Gastroesophageal sphincter (tissue), 3 donors: Measurements from ENCODE around the gene SP140.

ENCODE experiments used
- POLR2A ChIP-seq, 2 donors: fragments of 450-650 bp; IDR thresholded peaks; one replicate each; pipeline ENCODE4 v1.6.1; 2017; ENCODE audit warnings: antibody characterized with exemption in 2 of 2, mild to moderate bottlenecking in 2 of 2, moderate library complexity in 1 of 2
- TF ChIP-seq, protein P1 (sequence below), 4 experiments: fragments of 200-600 bp in 2 of 4; fragments of 450-650 bp in 2 of 4; sonication (generic) in 1 of 4; IDR thresholded peaks; one replicate each; pipeline ENCODE4 v1.5.1; 2017 to 2019; ENCODE audit warnings: antibody characterized with exemption in 4 of 4, mild to moderate bottlenecking in 2 of 4, moderate library complexity in 2 of 4

DNA sequence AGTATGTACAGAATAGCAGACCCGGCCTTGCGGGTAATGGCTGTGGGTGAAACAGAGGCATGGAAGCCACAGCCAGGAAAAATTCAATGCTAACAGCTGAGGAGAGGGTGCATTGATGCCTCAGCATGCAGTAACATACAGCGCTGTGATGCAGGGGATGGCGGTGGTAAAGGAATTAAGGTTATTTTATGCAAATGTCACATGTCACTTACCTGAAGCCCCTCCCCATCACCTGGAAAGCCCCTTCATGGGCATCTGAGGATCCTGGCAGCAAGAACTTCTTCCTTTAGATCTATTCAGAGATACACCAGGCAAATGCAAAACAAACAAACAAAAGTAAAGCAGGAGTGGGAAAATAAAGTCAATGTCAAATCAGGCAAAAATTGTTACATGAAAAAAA lies 4.0 kb upstream of the SP140 start:
- TF ChIP-seq, protein P1, sequence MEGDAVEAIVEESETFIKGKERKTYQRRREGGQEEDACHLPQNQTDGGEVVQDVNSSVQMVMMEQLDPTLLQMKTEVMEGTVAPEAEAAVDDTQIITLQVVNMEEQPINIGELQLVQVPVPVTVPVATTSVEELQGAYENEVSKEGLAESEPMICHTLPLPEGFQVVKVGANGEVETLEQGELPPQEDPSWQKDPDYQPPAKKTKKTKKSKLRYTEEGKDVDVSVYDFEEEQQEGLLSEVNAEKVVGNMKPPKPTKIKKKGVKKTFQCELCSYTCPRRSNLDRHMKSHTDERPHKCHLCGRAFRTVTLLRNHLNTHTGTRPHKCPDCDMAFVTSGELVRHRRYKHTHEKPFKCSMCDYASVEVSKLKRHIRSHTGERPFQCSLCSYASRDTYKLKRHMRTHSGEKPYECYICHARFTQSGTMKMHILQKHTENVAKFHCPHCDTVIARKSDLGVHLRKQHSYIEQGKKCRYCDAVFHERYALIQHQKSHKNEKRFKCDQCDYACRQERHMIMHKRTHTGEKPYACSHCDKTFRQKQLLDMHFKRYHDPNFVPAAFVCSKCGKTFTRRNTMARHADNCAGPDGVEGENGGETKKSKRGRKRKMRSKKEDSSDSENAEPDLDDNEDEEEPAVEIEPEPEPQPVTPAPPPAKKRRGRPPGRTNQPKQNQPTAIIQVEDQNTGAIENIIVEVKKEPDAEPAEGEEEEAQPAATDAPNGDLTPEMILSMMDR (IDR thresholded peaks at IDR 0.05) = no peak
- TF ChIP-seq POLR2A (IDR thresholded peaks at IDR 0.05) = no peak
